ENCODE measurements around the gene SELENBP1. TPM values are rescaled to one million over a fixed set of nuclear protein-coding genes. Genes with fewer than 3 reads are reported as not detected.
A peak's percentile ranks its signal among the peaks of the same experiment; 100 is the strongest.
"Not testable (repeated sequence)": the region's sequence is repeated elsewhere in the genome, so short reads cannot be mapped to it uniquely, and the experiment has no call there.

Gene SELENBP1
- total RNA-seq, 2 donors from 2014 or later, result not detected

GRCh38 chr1:151399324-151400171, 27.0 kb upstream of the SELENBP1 start, which contains the start of gene PSMB4:
Gene PSMB4, plus strand, starts transcription at chr1:151399573. Its CDS starts 15 bp downstream, at chr1:151399588.
- peaks cover 37% of the 10 kb centered on the region for H3K4me1 Mint-ChIP-seq (ENCODE audit: low read depth)
- peak within 1 kb of the TSS; percentile 88 to 98 for H3K4me3 Mint-ChIP-seq
- DNase-seq (peak; percentile 79 to 85), ATAC-seq (replicated peaks in 1 of 2) (peak; percentile 94)
- peak within 1 kb of the TSS; percentile 99 for H3K27ac Mint-ChIP-seq
- no peaks in the 10 kb centered on the region for H3K27me3 Mint-ChIP-seq (ENCODE audit: low read depth)
- H3K36me3 Mint-ChIP-seq (ENCODE audit: insufficient read depth in 2 of 2), result peaks cover 13 to 30% of the 10 kb centered on the region in 2 donors
- no peaks in the 10 kb centered on the region for H3K9me3 Mint-ChIP-seq

GRCh38 chr1:151396265-151396664, 23.8 kb upstream of the SELENBP1 start:
- H3K27me3 Mint-ChIP-seq (ENCODE audit: low read depth); ATAC-seq (replicated peaks in 1 of 2); H3K4me3 Mint-ChIP-seq; DNase-seq; H3K27ac Mint-ChIP-seq; H3K9me3 Mint-ChIP-seq: not testable (repeated sequence)
- Mint-ChIP-seq H3K4me1 (ENCODE audit: low read depth) (peaks cover 15% of the 10 kb centered on the region), H3K36me3 (ENCODE audit: insufficient read depth in 2 of 2) (peaks cover 13 to 17% of the 10 kb centered on the region in 2 donors)

GRCh38 chr1:151393583-151393982, 21.1 kb upstream of the SELENBP1 start:
- ATAC-seq (replicated peaks in 1 of 2) (no peak), DNase-seq (no peak)
- Mint-ChIP-seq H3K4me3 (no peak overlapping the region), H3K4me1 (ENCODE audit: low read depth) (no peaks in the 10 kb centered on the region), H3K9me3 (no peaks in the 10 kb centered on the region), H3K27me3 (ENCODE audit: low read depth) (no peaks in the 10 kb centered on the region), H3K27ac (no peak overlapping the region), H3K36me3 (ENCODE audit: insufficient read depth in 2 of 2) (no peaks in the 10 kb centered on the region)

- H3K4me3 Mint-ChIP-seq, result no peak overlapping the region
- no peaks in the 10 kb centered on the region for H3K9me3 Mint-ChIP-seq
- H3K36me3 Mint-ChIP-seq (ENCODE audit: insufficient read depth in 2 of 2), result no peaks in the 10 kb centered on the region
- H3K27me3 Mint-ChIP-seq (ENCODE audit: low read depth), result no peaks in the 10 kb centered on the region
- no peaks in the 10 kb centered on the region for H3K4me1 Mint-ChIP-seq (ENCODE audit: low read depth)
- DNase-seq (no peak), ATAC-seq (replicated peaks in 1 of 2) (no peak)
- H3K27ac Mint-ChIP-seq, result no peak overlapping the region
These were observed 18.6 kb upstream of the SELENBP1 start for GRCh38 chr1:151391079-151391563.

- H3K4me3 Mint-ChIP-seq; H3K36me3 Mint-ChIP-seq (ENCODE audit: insufficient read depth in 2 of 2); H3K27me3 Mint-ChIP-seq (ENCODE audit: low read depth); DNase-seq; H3K27ac Mint-ChIP-seq; H3K9me3 Mint-ChIP-seq; H3K4me1 Mint-ChIP-seq (ENCODE audit: low read depth): not testable (repeated sequence)
- ATAC-seq (replicated peaks in 1 of 2), result peak in 1 of 2 donors; percentile 28
These were observed 17.9 kb upstream of the SELENBP1 start for GRCh38 chr1:151390221-151391078.

- ATAC-seq (replicated peaks in 1 of 2) (no peak), DNase-seq (no peak)
- Mint-ChIP-seq H3K36me3 (ENCODE audit: insufficient read depth in 2 of 2) (no peaks in the 10 kb centered on the region), H3K4me3 (no peak overlapping the region), H3K27me3 (ENCODE audit: low read depth) (no peaks in the 10 kb centered on the region), H3K4me1 (ENCODE audit: low read depth) (no peaks in the 10 kb centered on the region), H3K27ac (no peak overlapping the region), H3K9me3 (no peaks in the 10 kb centered on the region)
These were observed 13.5 kb upstream of the SELENBP1 start for GRCh38 chr1:151386002-151386401.

- Mint-ChIP-seq H3K9me3 (no peaks in the 10 kb centered on the region), H3K27me3 (ENCODE audit: low read depth) (no peaks in the 10 kb centered on the region), H3K4me3 (no peak overlapping the region), H3K36me3 (ENCODE audit: insufficient read depth in 2 of 2) (no peaks in the 10 kb centered on the region), H3K4me1 (ENCODE audit: low read depth) (no peaks in the 10 kb centered on the region), H3K27ac (no peak overlapping the region)
- no peak for DNase-seq
- ATAC-seq (replicated peaks in 1 of 2), result no peak
These were observed 12.1 kb upstream of the SELENBP1 start for GRCh38 chr1:151384584-151384983.

- H3K27ac Mint-ChIP-seq, result no peak overlapping the region
- H3K4me1 Mint-ChIP-seq (ENCODE audit: low read depth), result no peaks in the 10 kb centered on the region
- no peaks in the 10 kb centered on the region for H3K27me3 Mint-ChIP-seq (ENCODE audit: low read depth)
- DNase-seq (no peak), ATAC-seq (replicated peaks in 1 of 2) (no peak)
- no peak overlapping the region for H3K4me3 Mint-ChIP-seq
- H3K9me3 Mint-ChIP-seq, result no peaks in the 10 kb centered on the region
- no peaks in the 10 kb centered on the region for H3K36me3 Mint-ChIP-seq (ENCODE audit: insufficient read depth in 2 of 2)
These were observed 4.8 kb upstream of the SELENBP1 start for GRCh38 chr1:151377150-151377884.

GRCh38 chr1:151373196-151373595, 691 bp upstream of the SELENBP1 start:
- DNase-seq (no peak), ATAC-seq (replicated peaks in 1 of 2) (no peak)
- H3K36me3 Mint-ChIP-seq (ENCODE audit: insufficient read depth in 2 of 2), result no peaks in the 10 kb centered on the region
- H3K4me3 Mint-ChIP-seq, result no peak overlapping the region
- no peaks in the 10 kb centered on the region for H3K27me3 Mint-ChIP-seq (ENCODE audit: low read depth)
- no peaks in the 10 kb centered on the region for H3K4me1 Mint-ChIP-seq (ENCODE audit: low read depth)
- H3K9me3 Mint-ChIP-seq, result no peaks in the 10 kb centered on the region
- no peak overlapping the region for H3K27ac Mint-ChIP-seq

GRCh38 chr1:151371370-151372057, 991 bp downstream of the SELENBP1 start:
- Mint-ChIP-seq H3K27me3 (ENCODE audit: low read depth) (no peaks in the 10 kb centered on the region), H3K4me3 (no peak overlapping the region), H3K36me3 (ENCODE audit: insufficient read depth in 2 of 2) (no peaks in the 10 kb centered on the region), H3K9me3 (no peaks in the 10 kb centered on the region), H3K27ac (no peak overlapping the region), H3K4me1 (ENCODE audit: low read depth) (no peaks in the 10 kb centered on the region)
- DNase-seq (no peak), ATAC-seq (replicated peaks in 1 of 2) (no peak)

GRCh38 chr1:151370211-151370911, 2.1 kb downstream of the SELENBP1 start:
- Mint-ChIP-seq H3K4me1 (ENCODE audit: low read depth) (no peaks in the 10 kb centered on the region), H3K27ac (no peak overlapping the region), H3K27me3 (ENCODE audit: low read depth) (no peaks in the 10 kb centered on the region), H3K36me3 (ENCODE audit: insufficient read depth in 2 of 2) (no peaks in the 10 kb centered on the region), H3K4me3 (no peak overlapping the region), H3K9me3 (no peaks in the 10 kb centered on the region)
- ATAC-seq (replicated peaks in 1 of 2), result no peak
- DNase-seq, result no peak

- Mint-ChIP-seq H3K9me3 (no peaks in the 10 kb centered on the region), H3K27ac (no peak overlapping the region), H3K4me1 (ENCODE audit: low read depth) (no peaks in the 10 kb centered on the region), H3K4me3 (no peak overlapping the region), H3K36me3 (ENCODE audit: insufficient read depth in 2 of 2) (no peaks in the 10 kb centered on the region), H3K27me3 (ENCODE audit: low read depth) (no peaks in the 10 kb centered on the region)
- DNase-seq (no peak), ATAC-seq (replicated peaks in 1 of 2) (no peak)
These were observed 2.9 kb downstream of the SELENBP1 start for GRCh38 chr1:151369621-151370048.
